HepG2 (cell line): ENCODE data around the gene CARD19. TPM values are rescaled to one million over a fixed set of nuclear protein-coding genes. Genes with fewer than 3 reads are reported as not detected.

Experiments
- JUN ChIP-seq: sonication (generic); formaldehyde crosslinking; IDR thresholded peaks from 2 replicates; pipeline ENCODE4 v1.4.0; 2020; ENCODE audit warnings: mild to moderate bottlenecking, missing genetic modification reagents
- MEIS2 ChIP-seq: sonication (generic); formaldehyde crosslinking; IDR thresholded peaks from 2 replicates; pipeline ENCODE4 v1.9.0; 2021; ENCODE audit warnings: mild to moderate bottlenecking, missing genetic modification reagents
- NFATC3 ChIP-seq: sonication (generic); formaldehyde crosslinking; IDR thresholded peaks from 2 replicates; pipeline ENCODE4 v1.5.1; 2020; ENCODE audit warnings: mild to moderate bottlenecking, missing genetic modification reagents
- PHF21A ChIP-seq: sonication (generic); formaldehyde crosslinking; IDR thresholded peaks from 2 replicates; pipeline ENCODE4 v1.5.0; 2020; ENCODE audit warnings: mild to moderate bottlenecking, missing genetic modification reagents
- RARA ChIP-seq: IDR thresholded peaks from 2 replicates; pipeline ENCODE4 v1.6.1; 2016; ENCODE audit warnings: missing genetic modification reagents, missing compliant biosample characterization
- RBM22 ChIP-seq: fragments of 200-400 bp; formaldehyde crosslinking; optimal IDR thresholded peaks from 2 replicates; pipeline ENCODE3; 2017; ENCODE audit warnings: mild to moderate bottlenecking, low read length, moderate library complexity
- SMARCE1 ChIP-seq: fragments of 450-650 bp; IDR thresholded peaks from 2 replicates; pipeline ENCODE4 v1.6.1; 2017; ENCODE audit warnings: borderline replicate concordance
- SOX6 ChIP-seq, 2 experiments: fragments of 450-650 bp in 1 of 2; sonication (generic) in 1 of 2; formaldehyde crosslinking in 1 of 2; IDR thresholded peaks; 2 replicates each; pipeline versions ENCODE4 v1.4.0 to v1.6.1; 2017 to 2020; ENCODE audit warnings: antibody characterized with exemption in 1 of 2, mild to moderate bottlenecking in 1 of 2, missing genetic modification reagents in 1 of 2
- ZFP36L1 ChIP-seq: sonication (generic); formaldehyde crosslinking; IDR thresholded peaks from 2 replicates; pipeline ENCODE4 v1.8.0; 2022; ENCODE audit warnings: mild to moderate bottlenecking, missing genetic modification reagents, moderate library complexity
- ZNF256 ChIP-seq: sonication (generic); formaldehyde crosslinking; conservative IDR thresholded peaks from 2 replicates; pipeline ENCODE4 v1.4.0; 2020; ENCODE audit warnings: missing genetic modification reagents
- ZNF556 ChIP-seq: sonication (generic); formaldehyde crosslinking; IDR thresholded peaks from 2 replicates; pipeline ENCODE4 v1.4.0; 2020; ENCODE audit warnings: mild to moderate bottlenecking, missing genetic modification reagents, borderline replicate concordance
- polyA plus RNA-seq, 8 experiments: library from polyadenylated mRNA; depleted of rRNA in 3 of 8; stranded (reverse) in 7 of 8; unstranded in 1 of 8; fragments of >200 nt; fragmentation: Illumina TruSeq in 4 of 8; extraction: Trizol in 4 of 8; gene quantifications; 2 replicates each; pipeline versions ENCODE4 v1.2.1 to v1.2.3, GENCODE V29; 2011 to 2016; ENCODE audit warnings: low read depth in 4 of 8, missing spikeins in 1 of 8, mixed read lengths in 1 of 8; ENCODE audit not compliant: insufficient read depth in 1 of 8
- total RNA-seq, 5 experiments: library from RNA; depleted of rRNA; stranded (reverse); fragments of >200 nt; fragmentation: Illumina TruSeq; extraction: Trizol; gene quantifications; 2 replicates each; pipeline ENCODE4 v1.2.3, GENCODE V29; 2016; ENCODE audit warnings: low read depth in 1 of 5
- TF ChIP-seq, protein P1 (sequence below): fragments of 450-650 bp; IDR thresholded peaks from 2 replicates; pipeline ENCODE4 v1.6.1; 2016
- TF ChIP-seq, protein P2 (sequence below): sonication (generic); formaldehyde crosslinking; IDR thresholded peaks from 2 replicates; pipeline ENCODE4 v1.5.0; 2020; ENCODE audit warnings: missing genetic modification reagents
- TF ChIP-seq, protein P3 (sequence below): sonication (generic); formaldehyde crosslinking; IDR thresholded peaks from 2 replicates; pipeline ENCODE4 v1.5.1; 2020; ENCODE audit warnings: mild to moderate bottlenecking, missing genetic modification reagents, moderate library complexity
- TF ChIP-seq, protein P4 (sequence below): sonication (generic); formaldehyde crosslinking; IDR thresholded peaks from 2 replicates; pipeline ENCODE4 v1.4.0; 2020; ENCODE audit warnings: missing genetic modification reagents, borderline replicate concordance
- TF ChIP-seq, protein P5 (sequence below): sonication (generic); formaldehyde crosslinking; IDR thresholded peaks from 2 replicates; pipeline ENCODE4 v1.8.1; 2023; ENCODE audit warnings: mild to moderate bottlenecking, missing genetic modification reagents

Gene CARD19
- total and polyA plus RNA-seq, 2 of the 13 experiments (the other 11 are each of a cell fraction or from before 2014, with no cell fraction given) = 18.4 to 47.2 TPM

DNA sequence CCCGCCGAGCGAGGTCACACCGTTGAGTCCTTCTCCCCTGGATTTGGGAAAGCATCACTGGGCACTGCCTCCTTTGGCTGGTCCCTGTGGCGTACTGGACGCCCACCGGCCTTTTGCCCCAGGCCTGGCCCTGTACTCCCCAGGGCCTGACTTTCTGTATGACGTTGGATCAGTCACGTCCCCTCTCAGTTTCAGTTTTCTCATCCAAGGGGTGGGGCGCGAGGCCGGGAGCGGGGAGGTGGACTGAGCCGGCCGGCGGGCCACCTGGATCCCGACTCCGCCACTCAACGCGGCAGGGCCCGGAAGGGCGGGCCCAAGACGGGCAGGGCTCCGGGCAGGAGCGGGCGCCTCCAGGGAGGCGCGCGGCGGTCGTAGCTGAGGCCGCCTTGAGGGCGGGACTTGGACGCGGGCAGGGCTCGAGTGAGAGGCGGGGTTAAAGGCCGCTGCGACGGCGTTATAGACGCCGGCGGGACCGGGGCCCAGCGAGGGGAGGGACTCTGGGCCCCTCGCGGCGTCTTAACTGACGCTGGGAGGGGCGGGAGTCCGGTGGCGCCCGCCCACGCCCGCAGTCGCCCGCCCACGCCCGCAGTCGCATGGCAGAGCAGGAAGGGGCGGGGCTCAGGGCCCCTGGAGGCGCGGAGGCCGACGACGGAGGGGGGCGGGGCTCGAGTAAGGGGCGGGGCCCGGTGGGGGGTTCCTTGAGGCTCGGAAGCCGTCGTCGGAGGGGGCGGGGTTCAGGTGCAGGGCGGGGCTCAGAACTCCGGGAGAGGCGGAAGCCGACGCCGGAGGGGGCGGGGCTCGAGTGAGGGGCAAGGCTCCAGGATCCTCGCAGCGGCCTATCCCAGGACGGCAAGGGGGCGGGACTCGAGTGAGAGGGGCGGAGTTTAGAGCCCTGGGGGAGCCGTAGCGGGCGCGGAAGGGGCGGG is 549 bp upstream of the CARD19 start (continued):
- TF ChIP-seq MEIS2 (CRISPR knock-in tag) (0 out of 2 replicates have a peak, but pooled peaks have one; percentile 77), RBM22 (no peak), SMARCE1 (no peak), ZNF256 (no peak), PHF21A (CRISPR knock-in tag) (peak; percentile 63; the same call in 1 of the 2 replicates), NFATC3 (CRISPR knock-in tag) (no peak), ZFP36L1 (CRISPR knock-in tag) (no peak), SOX6 (IDR thresholded peaks at IDR 0.05) (no peak), SOX6 (CRISPR knock-in tag; IDR thresholded peaks at IDR 0.05) (peak; percentile 31; the same call in 1 of the 2 replicates), RARA (0 out of 2 replicates have a peak, but pooled peaks have one; percentile 6), ZNF556 (CRISPR knock-in tag) (peak; percentile 31; the same call in 1 of the 2 replicates), JUN (CRISPR knock-in tag) (no peak)
- TF ChIP-seq, protein P1, sequence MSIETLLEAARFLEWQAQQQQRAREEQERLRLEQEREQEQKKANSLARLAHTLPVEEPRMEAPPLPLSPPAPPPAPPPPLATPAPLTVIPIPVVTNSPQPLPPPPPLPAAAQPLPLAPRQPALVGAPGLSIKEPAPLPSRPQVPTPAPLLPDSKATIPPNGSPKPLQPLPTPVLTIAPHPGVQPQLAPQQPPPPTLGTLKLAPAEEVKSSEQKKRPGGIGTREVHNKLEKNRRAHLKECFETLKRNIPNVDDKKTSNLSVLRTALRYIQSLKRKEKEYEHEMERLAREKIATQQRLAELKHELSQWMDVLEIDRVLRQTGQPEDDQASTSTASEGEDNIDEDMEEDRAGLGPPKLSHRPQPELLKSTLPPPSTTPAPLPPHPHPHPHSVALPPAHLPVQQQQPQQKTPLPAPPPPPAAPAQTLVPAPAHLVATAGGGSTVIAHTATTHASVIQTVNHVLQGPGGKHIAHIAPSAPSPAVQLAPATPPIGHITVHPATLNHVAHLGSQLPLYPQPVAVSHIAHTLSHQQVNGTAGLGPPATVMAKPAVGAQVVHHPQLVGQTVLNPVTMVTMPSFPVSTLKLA = no peak
- TF ChIP-seq, protein P2, sequence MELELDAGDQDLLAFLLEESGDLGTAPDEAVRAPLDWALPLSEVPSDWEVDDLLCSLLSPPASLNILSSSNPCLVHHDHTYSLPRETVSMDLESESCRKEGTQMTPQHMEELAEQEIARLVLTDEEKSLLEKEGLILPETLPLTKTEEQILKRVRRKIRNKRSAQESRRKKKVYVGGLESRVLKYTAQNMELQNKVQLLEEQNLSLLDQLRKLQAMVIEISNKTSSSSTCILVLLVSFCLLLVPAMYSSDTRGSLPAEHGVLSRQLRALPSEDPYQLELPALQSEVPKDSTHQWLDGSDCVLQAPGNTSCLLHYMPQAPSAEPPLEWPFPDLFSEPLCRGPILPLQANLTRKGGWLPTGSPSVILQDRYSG (CRISPR knock-in tag) = 0 out of 2 replicates have a peak, but pooled peaks have one; percentile 48
- TF ChIP-seq, protein P3, sequence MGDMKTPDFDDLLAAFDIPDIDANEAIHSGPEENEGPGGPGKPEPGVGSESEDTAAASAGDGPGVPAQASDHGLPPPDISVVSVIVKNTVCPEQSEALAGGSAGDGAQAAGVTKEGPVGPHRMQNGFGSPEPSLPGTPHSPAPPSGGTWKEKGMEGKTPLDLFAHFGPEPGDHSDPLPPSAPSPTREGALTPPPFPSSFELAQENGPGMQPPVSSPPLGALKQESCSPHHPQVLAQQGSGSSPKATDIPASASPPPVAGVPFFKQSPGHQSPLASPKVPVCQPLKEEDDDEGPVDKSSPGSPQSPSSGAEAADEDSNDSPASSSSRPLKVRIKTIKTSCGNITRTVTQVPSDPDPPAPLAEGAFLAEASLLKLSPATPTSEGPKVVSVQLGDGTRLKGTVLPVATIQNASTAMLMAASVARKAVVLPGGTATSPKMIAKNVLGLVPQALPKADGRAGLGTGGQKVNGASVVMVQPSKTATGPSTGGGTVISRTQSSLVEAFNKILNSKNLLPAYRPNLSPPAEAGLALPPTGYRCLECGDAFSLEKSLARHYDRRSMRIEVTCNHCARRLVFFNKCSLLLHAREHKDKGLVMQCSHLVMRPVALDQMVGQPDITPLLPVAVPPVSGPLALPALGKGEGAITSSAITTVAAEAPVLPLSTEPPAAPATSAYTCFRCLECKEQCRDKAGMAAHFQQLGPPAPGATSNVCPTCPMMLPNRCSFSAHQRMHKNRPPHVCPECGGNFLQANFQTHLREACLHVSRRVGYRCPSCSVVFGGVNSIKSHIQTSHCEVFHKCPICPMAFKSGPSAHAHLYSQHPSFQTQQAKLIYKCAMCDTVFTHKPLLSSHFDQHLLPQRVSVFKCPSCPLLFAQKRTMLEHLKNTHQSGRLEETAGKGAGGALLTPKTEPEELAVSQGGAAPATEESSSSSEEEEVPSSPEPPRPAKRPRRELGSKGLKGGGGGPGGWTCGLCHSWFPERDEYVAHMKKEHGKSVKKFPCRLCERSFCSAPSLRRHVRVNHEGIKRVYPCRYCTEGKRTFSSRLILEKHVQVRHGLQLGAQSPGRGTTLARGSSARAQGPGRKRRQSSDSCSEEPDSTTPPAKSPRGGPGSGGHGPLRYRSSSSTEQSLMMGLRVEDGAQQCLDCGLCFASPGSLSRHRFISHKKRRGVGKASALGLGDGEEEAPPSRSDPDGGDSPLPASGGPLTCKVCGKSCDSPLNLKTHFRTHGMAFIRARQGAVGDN (CRISPR knock-in tag) = peak; percentile 83
- TF ChIP-seq, protein P4, sequence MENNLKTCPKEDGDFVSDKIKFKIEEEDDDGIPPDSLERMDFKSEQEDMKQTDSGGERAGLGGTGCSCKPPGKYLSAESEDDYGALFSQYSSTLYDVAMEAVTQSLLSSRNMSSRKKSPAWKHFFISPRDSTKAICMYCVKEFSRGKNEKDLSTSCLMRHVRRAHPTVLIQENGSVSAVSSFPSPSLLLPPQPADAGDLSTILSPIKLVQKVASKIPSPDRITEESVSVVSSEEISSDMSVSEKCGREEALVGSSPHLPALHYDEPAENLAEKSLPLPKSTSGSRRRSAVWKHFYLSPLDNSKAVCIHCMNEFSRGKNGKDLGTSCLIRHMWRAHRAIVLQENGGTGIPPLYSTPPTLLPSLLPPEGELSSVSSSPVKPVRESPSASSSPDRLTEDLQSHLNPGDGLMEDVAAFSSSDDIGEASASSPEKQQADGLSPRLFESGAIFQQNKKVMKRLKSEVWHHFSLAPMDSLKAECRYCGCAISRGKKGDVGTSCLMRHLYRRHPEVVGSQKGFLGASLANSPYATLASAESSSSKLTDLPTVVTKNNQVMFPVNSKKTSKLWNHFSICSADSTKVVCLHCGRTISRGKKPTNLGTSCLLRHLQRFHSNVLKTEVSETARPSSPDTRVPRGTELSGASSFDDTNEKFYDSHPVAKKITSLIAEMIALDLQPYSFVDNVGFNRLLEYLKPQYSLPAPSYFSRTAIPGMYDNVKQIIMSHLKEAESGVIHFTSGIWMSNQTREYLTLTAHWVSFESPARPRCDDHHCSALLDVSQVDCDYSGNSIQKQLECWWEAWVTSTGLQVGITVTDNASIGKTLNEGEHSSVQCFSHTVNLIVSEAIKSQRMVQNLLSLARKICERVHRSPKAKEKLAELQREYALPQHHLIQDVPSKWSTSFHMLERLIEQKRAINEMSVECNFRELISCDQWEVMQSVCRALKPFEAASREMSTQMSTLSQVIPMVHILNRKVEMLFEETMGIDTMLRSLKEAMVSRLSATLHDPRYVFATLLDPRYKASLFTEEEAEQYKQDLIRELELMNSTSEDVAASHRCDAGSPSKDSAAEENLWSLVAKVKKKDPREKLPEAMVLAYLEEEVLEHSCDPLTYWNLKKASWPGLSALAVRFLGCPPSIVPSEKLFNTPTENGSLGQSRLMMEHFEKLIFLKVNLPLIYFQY (CRISPR knock-in tag) = no peak; the same call in 1 of the 2 replicates
- TF ChIP-seq, protein P5, sequence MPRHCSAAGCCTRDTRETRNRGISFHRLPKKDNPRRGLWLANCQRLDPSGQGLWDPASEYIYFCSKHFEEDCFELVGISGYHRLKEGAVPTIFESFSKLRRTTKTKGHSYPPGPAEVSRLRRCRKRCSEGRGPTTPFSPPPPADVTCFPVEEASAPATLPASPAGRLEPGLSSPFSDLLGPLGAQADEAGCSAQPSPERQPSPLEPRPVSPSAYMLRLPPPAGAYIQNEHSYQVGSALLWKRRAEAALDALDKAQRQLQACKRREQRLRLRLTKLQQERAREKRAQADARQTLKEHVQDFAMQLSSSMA (CRISPR knock-in tag) = 0 out of 2 replicates have a peak, but pooled peaks have one; percentile 55
